ENCODE results near the gene STAT5A.
"Not testable (repeated sequence)": the region's sequence is repeated elsewhere in the genome, so short reads cannot be mapped to it uniquely, and the experiment has no call there.

Gene STAT5A

GRCh38 chr17:42338427-42338985, 50.2 kb downstream of the STAT5A start:
- no peak for DNase-seq

DNA sequence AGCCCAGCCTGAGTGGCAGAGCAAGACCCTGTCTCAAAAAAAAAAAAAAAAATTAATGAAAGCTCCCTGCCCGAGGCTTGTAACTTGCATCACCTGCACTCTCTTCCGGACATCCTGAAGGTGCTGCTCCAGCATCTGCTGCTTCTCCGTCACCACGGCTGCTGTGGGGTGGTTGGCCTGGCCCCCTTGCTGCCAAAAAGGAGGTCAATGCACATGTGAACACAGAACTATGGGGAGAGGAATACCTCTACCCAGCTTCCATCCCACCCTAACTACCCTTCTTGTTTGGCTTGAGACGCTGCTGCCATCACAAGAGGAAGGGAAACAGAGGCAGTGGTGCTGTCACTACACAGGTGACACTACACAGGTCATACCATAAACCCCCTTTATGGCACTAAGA, 50.9 kb downstream of the STAT5A start:
- DNase-seq: no peak

GRCh38 chr17:42340691-42341127, 52.4 kb downstream of the STAT5A start:
- DNase-seq: no peak

- DNase-seq: no peak
Measured at GRCh38 chr17:42341568-42341967, 53.3 kb downstream of the STAT5A start.

DNA sequence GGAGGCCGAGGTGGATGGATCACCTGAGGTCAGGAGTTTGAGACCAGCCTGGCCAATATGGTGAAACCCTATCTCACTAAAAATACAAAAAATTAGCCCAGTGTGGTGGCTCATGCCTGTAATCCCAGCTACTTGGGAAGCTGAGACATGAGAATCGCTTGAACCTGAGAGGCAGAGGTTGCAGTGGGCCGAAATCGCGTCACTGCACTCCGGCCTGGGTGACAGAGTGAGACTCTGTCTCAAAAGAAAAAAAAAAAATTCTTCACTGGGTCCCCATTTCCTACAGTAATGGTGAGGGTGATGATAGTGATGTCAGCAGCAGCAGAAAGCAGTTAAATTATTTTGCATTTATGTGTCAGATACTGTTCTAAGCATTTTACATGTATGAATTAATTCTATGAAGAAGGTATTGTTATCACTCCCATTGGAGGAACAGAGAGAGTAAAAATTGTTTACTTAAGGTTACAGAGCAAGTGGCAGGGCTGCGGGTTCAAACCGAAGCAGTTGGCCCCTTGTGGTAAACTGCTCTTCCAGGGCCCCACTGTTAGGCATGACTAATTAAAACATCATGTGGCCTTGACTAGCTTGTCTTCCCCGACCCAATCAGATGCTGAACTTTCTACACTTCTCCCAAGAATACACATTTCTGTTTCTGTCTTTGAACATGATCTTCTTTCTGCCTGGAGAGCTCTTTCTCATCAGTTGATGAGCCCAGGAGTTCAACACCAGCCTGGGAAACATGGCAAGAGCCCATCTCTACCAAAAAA, 54.1 kb downstream of the STAT5A start:
- DNase-seq: peak; percentile 75

GRCh38 chr17:42345396-42346073, 57.2 kb downstream of the STAT5A start:
- no peak for DNase-seq

GRCh38 chr17:42346481-42346880, 58.2 kb downstream of the STAT5A start:
- no peak for DNase-seq

- no peak for DNase-seq
Measured at GRCh38 chr17:42347198-42347597, 58.9 kb downstream of the STAT5A start.

DNA sequence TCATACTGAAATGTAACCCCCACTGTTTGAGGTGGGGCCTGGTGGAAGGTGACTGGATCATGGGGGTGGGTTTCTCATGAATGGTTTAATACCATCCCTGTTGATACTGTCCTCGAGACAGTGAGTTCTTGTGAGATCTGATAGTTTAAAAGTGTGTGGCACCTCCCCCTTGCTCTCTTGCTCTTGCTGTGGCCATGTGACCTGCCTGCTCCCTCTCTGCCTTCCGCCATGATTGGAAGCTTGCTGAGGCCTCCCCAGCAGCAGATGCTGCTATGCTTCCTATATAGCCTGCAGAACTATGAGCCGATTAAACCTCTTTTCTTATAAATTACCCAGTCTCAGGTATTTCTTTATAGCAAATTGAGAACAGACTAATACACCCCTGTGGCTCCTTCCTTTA, 59.3 kb downstream of the STAT5A start:
- DNase-seq: no peak

DNA sequence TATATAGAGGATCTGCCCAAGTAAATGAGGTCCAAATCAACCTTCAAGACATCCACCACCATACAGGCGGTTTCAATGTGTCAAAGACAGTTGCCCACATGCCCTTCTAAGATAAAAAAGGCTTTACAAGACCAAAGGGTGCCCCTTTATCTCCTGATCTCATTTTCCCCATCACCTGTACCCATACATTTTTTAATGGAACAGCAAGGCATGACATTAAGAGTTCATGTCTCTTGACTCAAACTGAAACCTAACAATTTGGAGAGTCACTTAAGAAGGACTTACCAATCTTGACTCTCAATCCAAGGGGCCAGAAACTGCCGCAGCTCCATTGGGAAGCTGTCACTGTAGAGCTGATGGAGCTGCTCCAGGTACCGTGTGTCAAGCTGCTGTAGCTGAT, 59.8 kb downstream of the STAT5A start:
- DNase-seq: no peak

DNA sequence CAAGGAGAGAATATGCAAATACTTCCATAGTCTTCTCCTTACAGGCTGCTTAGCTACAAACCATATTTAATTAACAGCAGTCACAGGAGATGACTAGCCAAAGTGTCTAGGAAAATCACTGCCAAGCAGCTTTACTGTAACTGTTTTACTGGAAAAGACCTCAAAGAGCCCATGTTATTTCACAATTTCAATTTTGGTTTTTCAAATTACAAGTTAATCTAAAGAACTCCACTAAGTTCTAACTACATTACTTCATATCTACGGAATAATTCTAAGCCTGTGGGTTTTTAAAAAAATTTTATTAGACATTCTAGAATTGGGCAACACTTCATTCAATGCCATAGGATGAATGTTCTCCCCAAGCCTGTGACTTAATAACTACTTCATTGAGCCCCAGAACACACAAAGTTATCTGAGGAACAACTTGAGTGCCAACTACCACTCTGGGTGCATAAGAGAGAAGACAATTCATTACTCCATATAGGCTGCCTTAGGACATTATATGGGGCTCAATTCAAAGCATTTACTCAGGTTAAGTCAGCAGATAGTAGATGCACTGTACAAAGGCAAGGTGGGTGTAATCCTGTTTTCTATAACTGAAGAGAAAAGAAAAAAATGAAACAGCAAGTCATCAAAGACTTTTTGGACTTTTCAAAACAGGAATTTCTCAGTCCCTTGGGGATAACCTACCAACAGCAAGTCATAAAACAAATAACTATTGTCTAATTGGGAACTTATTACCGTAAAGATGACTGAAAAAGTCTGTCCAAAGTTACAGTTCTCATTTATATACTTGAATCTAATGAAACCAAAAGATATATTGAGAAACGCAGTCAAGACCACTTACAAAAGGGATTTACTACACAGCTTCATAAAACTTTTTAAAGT, 66.9 kb downstream of the STAT5A start:
- no peak for DNase-seq

- no peak for DNase-seq
Measured at GRCh38 chr17:42358434-42358833, 70.1 kb downstream of the STAT5A start.

- DNase-seq: no peak
Measured at GRCh38 chr17:42359133-42359532, 70.8 kb downstream of the STAT5A start.

GRCh38 chr17:42360388-42360787, 72.1 kb downstream of the STAT5A start:
- not testable (repeated sequence) for DNase-seq

Data from SIG-M5 (cell line).